Karpas-422 (cell line): ENCODE results near the gene NME9. TPM values are rescaled to one million over a fixed set of nuclear protein-coding genes. Genes with fewer than 3 reads are reported as not detected.

Experiments used
- DNase-seq: peaks from one replicate; pipeline ENCODE4 v3.0.0-alpha.2; 2015
- H2AFZ ChIP-seq: fragments of 200-600 bp; sonication (generic); 2 replicates; pipeline ENCODE4 v1.6.1; 2014; ENCODE audit warnings: antibody characterized with exemption, low read length, mixed read lengths
- H3K27ac ChIP-seq: fragments of 200-600 bp; sonication (generic); 2 replicates; pipeline ENCODE4 v1.5.1; 2014; ENCODE audit warnings: mild to moderate bottlenecking, low read length, moderate library complexity
- H3K27me3 ChIP-seq: fragments of 200-600 bp; sonication (generic); 2 replicates; pipeline ENCODE4 v1.6.1; 2014; ENCODE audit warnings: low read length, mixed read lengths
- H3K36me3 ChIP-seq: fragments of 200-600 bp; sonication (generic); 2 replicates; pipeline ENCODE4 v1.6.1; 2014; ENCODE audit warnings: low read length, mixed read lengths; ENCODE audit not compliant: insufficient read depth
- H3K4me1 ChIP-seq: fragments of 200-600 bp; sonication (generic); 2 replicates; pipeline ENCODE4 v1.6.1; 2014; ENCODE audit warnings: mild to moderate bottlenecking, low read length, mixed read lengths
- H3K4me2 ChIP-seq: fragments of 200-600 bp; sonication (generic); 2 replicates; pipeline ENCODE4 v1.6.1; 2014; ENCODE audit warnings: low read length, low read depth, mild to moderate bottlenecking; ENCODE audit not compliant: poor library complexity, severe bottlenecking
- H3K4me3 ChIP-seq: fragments of 200-600 bp; sonication (generic); 2 replicates; pipeline ENCODE4 v1.5.1; 2014; ENCODE audit warnings: mild to moderate bottlenecking, antibody characterized with exemption, low read length, mixed read lengths
- H3K79me2 ChIP-seq: fragments of 200-600 bp; sonication (generic); 2 replicates; pipeline ENCODE4 v1.6.1; 2014; ENCODE audit warnings: mild to moderate bottlenecking, low read length, mixed read lengths
- H3K9ac ChIP-seq: fragments of 200-600 bp; sonication (generic); 2 replicates; pipeline ENCODE4 v1.6.0; 2014; ENCODE audit warnings: low read length
- H3K9me2 ChIP-seq: fragments of 200-600 bp; sonication (generic), shearing (Covaris generic); replicated peaks from 2 replicates; pipeline ENCODE4 v1.6.0; 2014; ENCODE audit warnings: mild to moderate bottlenecking, low read length, moderate library complexity; ENCODE audit not compliant: insufficient read depth
- H3K9me3 ChIP-seq: fragments of 300-700, 200-600 bp; sonication (generic); 2 replicates; pipeline ENCODE4 v1.6.1; 2014; ENCODE audit warnings: low read length, mixed read lengths
- H4K20me1 ChIP-seq: fragments of 200-600 bp; sonication (generic); 2 replicates; pipeline ENCODE4 v1.6.1; 2014; ENCODE audit warnings: mild to moderate bottlenecking, antibody characterized with exemption, low read length, low read depth; ENCODE audit not compliant: insufficient read depth
- total RNA-seq: library from RNA; depleted of rRNA; stranded (reverse); fragments of >200 nt; shearing (Covaris generic); gene quantifications from 2 replicates; pipeline ENCODE4 v1.2.3, GENCODE V29; 2014; ENCODE audit warnings: low replicate concordance

NME9 gene
- total RNA-seq, 1 experiment from 2014 or later, result not detected

DNA sequence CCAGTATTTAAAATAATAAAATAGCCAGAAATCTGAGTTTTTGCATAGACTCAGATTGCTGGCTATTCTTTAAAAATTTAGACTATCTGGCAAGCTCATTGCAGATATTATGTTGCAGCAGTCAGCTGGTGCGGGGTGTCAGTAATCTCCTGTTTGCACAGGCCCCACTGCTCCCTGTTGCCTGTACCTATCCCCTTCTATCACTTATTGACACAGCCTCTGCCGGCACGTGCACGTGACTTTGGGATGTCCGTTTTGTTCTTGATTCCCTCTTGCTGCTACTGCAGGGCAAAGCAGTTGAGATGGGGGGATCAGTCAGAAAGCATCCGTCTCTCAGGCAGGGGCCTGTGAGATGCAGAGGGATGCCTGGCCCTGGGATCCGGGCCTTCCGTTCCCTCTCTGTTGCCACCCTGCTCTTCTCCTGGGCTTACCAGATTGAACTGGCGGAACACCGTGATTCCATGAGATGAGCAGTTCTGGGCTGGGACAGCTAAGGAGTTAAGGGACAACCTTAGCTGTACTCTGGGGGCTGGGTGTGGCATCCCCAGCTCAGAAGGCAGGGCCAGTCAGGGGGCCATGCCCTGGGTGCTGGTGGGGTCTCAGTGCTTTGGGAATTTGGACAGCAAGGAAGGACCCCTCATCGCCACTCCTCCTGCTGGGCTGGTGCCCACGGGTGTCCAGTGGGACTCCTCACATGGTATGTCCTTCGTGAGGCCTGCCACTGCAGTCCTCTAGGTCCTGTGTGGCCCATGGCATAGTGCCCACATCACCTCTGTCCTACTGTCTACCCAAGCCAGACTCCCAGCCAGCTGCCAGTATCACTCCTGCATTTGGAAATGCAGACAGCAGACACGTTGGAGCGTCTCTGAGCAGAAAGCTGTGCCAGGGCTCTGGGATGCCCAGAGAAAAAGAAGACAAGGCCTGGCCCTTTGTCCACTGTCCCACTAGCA lies 30.5 kb upstream of the NME9 start:
- Histone ChIP-seq H3K9me3 (no peaks in the 10 kb centered on the region), H3K4me1 (no peaks in the 10 kb centered on the region), H4K20me1 (no peaks in the 10 kb centered on the region), H3K27me3 (no peaks in the 10 kb centered on the region), H3K27ac (no peak overlapping the region), H3K9me2 (no peaks in the 10 kb centered on the region), H3K4me2 (no peak overlapping the region), H2AFZ (no peak overlapping the region), H3K79me2 (no peaks in the 10 kb centered on the region), H3K36me3 (no peaks in the 10 kb centered on the region), H3K9ac (no peak overlapping the region), H3K4me3 (no peak overlapping the region)
- no peak for DNase-seq

DNA sequence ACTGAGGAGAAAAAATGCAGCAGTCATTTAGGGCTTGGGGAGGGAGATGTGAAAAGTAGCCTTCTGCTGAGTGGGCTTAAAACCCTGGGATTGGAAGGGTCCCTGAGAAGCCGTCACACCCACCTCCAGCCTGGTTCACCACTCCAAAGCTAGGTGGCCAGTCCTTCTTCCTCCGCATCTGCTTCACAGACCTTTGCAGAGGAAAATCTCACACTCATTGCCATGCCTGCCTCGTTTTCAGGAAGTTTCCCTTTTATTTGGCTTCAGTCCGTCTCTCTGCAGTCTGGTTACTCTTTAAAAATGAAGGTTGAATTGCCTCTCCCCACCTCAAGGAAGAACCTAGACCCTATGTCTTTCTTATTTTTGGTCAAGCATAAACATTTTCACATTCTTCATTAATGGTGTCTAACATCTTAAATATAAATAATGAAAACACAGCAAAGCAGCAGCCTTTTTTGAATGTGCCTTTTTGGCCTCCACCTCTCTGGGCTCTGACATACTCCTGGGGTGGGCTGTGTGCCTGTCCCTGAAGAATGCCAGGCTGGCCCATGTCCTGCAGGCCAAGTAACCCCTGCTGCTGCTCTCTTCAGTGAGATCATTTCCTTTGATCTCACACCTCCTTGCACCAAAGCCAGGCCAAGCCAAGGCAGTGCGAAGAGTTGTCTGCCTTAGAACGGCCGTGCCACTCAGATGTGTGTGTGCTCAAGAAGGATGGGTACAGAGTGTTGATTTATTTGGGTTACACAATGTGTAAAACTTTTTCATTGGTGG lies 29.7 kb upstream of the NME9 start:
- DNase-seq, result no peak
- Histone ChIP-seq H3K79me2 (no peaks in the 10 kb centered on the region), H3K27ac (no peak overlapping the region), H3K9me3 (no peaks in the 10 kb centered on the region), H3K9ac (no peak overlapping the region), H3K9me2 (no peaks in the 10 kb centered on the region), H2AFZ (no peak overlapping the region), H3K27me3 (no peaks in the 10 kb centered on the region), H3K4me1 (no peaks in the 10 kb centered on the region), H3K4me3 (no peak overlapping the region), H3K4me2 (no peak overlapping the region), H4K20me1 (no peaks in the 10 kb centered on the region), H3K36me3 (no peaks in the 10 kb centered on the region)

DNA sequence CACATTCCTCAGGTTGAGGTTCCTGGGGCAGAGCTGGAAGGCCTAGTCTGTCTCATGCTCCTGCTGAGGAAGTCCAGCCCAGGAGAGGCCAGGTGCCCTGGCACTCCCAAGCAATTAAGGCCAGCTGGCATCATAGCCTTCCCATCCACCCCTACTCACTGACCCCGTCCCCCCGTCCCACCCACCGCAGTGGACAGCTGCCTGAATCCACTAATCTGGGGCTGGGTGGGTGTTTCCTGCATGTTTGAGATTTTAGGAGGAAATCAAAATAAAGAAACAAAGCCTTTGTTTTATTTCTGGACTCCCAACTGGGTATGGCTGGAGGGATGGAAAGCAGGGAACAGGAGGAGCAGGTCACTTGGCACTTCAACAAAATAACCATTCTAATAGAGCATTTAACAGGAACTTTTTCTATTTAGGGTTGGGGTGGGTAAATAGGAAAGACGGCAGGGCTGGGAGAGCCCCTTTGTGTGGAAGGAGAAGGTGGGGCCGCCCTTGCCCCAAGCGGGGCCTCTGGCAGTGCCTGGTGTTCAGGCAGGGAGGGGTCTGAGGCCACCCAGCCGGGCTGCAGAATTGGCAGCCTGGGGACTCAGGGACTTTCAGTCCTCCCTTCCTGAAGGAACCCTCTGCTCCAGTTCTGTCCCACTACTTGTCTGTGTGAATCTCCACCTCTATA lies 27.2 kb upstream of the NME9 start:
- Histone ChIP-seq H3K9ac (no peak overlapping the region), H3K4me3 (no peak overlapping the region), H2AFZ (no peak overlapping the region), H3K4me2 (no peak overlapping the region), H3K27ac (no peak overlapping the region), H3K36me3 (no peaks in the 10 kb centered on the region), H3K9me2 (no peaks in the 10 kb centered on the region), H3K9me3 (no peaks in the 10 kb centered on the region), H3K27me3 (no peaks in the 10 kb centered on the region), H4K20me1 (no peaks in the 10 kb centered on the region), H3K79me2 (no peaks in the 10 kb centered on the region), H3K4me1 (no peaks in the 10 kb centered on the region)
- DNase-seq, result no peak

- Histone ChIP-seq H3K79me2 (no peaks in the 10 kb centered on the region), H2AFZ (no peak overlapping the region)
Observed at GRCh38 chr3:138355071-138355470, 25.4 kb upstream of the NME9 start.

DNA sequence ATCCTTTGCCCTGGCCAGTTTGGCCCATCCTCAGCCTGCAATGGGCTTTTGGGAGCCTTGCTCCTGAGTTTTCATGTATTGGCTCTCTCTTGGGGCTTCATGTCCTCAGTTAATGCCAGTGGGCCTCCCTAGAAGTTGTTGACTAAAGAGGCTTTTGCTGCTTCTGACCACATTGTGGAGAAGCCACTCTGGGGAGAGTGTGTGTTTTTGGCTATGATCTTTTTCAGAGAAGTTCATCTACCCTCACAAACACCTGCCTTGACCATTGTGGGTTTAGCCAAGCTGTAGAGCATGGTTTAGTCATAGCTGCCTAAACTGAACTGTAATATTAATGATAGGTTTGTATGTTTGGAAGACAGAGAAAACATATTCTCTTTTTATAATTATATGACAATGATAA lies 24.7 kb upstream of the NME9 start:
- H3K4me1 ChIP-seq, result no peaks in the 10 kb centered on the region
- no peaks in the 10 kb centered on the region for H4K20me1 ChIP-seq
- H3K9ac ChIP-seq, result no peak overlapping the region
- no peaks in the 10 kb centered on the region for H3K27me3 ChIP-seq
- H3K4me2 ChIP-seq, result no peak overlapping the region
- no peak overlapping the region for H3K4me3 ChIP-seq
- H3K79me2 ChIP-seq, result no peaks in the 10 kb centered on the region
- no peaks in the 10 kb centered on the region for H3K36me3 ChIP-seq
- no peaks in the 10 kb centered on the region for H3K9me2 ChIP-seq
- DNase-seq, result no peak
- H2AFZ ChIP-seq, result no peak overlapping the region
- no peaks in the 10 kb centered on the region for H3K9me3 ChIP-seq
- no peak overlapping the region for H3K27ac ChIP-seq

More at GRCh38 chr3:138355071-138355470, 25.4 kb upstream of the NME9 start:
- no peaks in the 10 kb centered on the region for H3K27me3 ChIP-seq
- H3K9ac ChIP-seq, result no peak overlapping the region
- no peak overlapping the region for H3K4me2 ChIP-seq
- no peak overlapping the region for H3K4me3 ChIP-seq
- no peaks in the 10 kb centered on the region for H4K20me1 ChIP-seq
- no peak overlapping the region for H3K27ac ChIP-seq
- no peaks in the 10 kb centered on the region for H3K4me1 ChIP-seq
- no peaks in the 10 kb centered on the region for H3K9me2 ChIP-seq
- no peaks in the 10 kb centered on the region for H3K9me3 ChIP-seq
- no peak for DNase-seq
- H3K36me3 ChIP-seq, result no peaks in the 10 kb centered on the region

DNA sequence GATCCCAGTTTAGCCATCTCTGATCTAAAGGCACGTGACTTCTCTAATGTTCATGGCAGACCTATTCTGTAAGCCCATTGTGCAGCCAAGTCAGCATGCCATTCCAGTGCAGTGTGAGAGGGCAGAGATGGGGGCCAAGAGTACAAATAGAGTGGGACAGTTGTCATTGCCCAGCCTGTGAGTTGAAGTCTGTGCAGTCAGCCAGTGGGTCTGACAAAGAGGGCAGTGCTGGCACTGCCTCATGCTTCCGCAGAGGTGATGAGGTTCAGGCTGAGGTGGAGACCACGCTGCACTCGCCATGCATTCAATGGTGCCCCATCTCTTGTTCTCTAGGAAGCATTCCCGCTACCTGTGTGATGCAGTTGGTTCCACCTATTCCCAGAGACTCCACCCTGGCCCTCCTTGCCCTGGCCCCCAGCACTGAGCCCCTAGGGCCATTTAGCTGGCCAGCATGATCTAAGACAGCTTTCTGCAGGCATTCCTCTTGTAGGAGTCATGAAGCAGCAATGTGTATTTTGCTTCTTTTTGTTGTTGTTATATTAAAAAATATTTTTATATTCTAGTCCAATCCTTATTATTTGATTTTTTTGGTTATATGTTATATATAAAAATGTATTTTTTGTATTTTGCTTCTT lies 22.4 kb upstream of the NME9 start:
- Histone ChIP-seq H3K36me3 (no peaks in the 10 kb centered on the region), H4K20me1 (no peaks in the 10 kb centered on the region), H3K27me3 (no peaks in the 10 kb centered on the region)

GRCh38 chr3:138351151-138351550 lies 21.5 kb upstream of the NME9 start:
- Histone ChIP-seq H3K4me1 (no peaks in the 10 kb centered on the region), H4K20me1 (no peaks in the 10 kb centered on the region), H3K27me3 (no peaks in the 10 kb centered on the region), H2AFZ (no peak overlapping the region), H3K27ac (no peak overlapping the region), H3K4me2 (no peak overlapping the region), H3K79me2 (no peaks in the 10 kb centered on the region), H3K9me2 (no peaks in the 10 kb centered on the region), H3K9ac (no peak overlapping the region), H3K36me3 (no peaks in the 10 kb centered on the region), H3K9me3 (no peaks in the 10 kb centered on the region), H3K4me3 (no peak overlapping the region)
- DNase-seq, result no peak

More for the DNA sequence above, 22.4 kb upstream of the NME9 start:
- H3K4me3 ChIP-seq, result no peak overlapping the region
- no peak for DNase-seq
- H3K79me2 ChIP-seq, result no peaks in the 10 kb centered on the region
- H3K4me1 ChIP-seq, result no peaks in the 10 kb centered on the region
- H3K9me2 ChIP-seq, result no peaks in the 10 kb centered on the region
- H3K27ac ChIP-seq, result no peak overlapping the region
- no peak overlapping the region for H2AFZ ChIP-seq
- no peak overlapping the region for H3K9ac ChIP-seq
- no peaks in the 10 kb centered on the region for H3K9me3 ChIP-seq
- H3K4me2 ChIP-seq, result no peak overlapping the region
